H1 (cell line): ENCODE data around the gene MCHR1. TPM values are rescaled to one million over a fixed set of nuclear protein-coding genes. Genes with fewer than 3 reads are reported as not detected.

ENCODE experiments used
- ATF2 ChIP-seq: IDR thresholded peaks from 2 replicates; pipeline ENCODE4 v1.6.1; 2012; ENCODE audit warnings: low read length, inconsistent platforms
- CEBPB ChIP-seq: IDR thresholded peaks from 2 replicates; pipeline ENCODE4 v1.6.1; 2012; ENCODE audit warnings: low read depth, low read length
- JUND ChIP-seq: IDR thresholded peaks from 2 replicates; pipeline ENCODE4 v1.6.1; 2011; ENCODE audit warnings: mild to moderate bottlenecking, improper control_type of control experiment, low read length
- RNF2 ChIP-seq: fragments of 200-900, 300-1000 bp; sonication (generic); IDR thresholded peaks from 2 replicates; pipeline ENCODE4 v1.7.1; 2016; ENCODE audit warnings: borderline replicate concordance, low read depth, mild to moderate bottlenecking, antibody characterized with exemption, low read length; ENCODE audit not compliant: poor library complexity, severe bottlenecking; ENCODE audit errors: missing control alignments
- SP2 ChIP-seq: IDR thresholded peaks from 2 replicates; pipeline ENCODE4 v1.6.1; 2012; ENCODE audit warnings: mild to moderate bottlenecking, low read length, inconsistent platforms
- ZNF274 ChIP-seq: IDR thresholded peaks from 2 replicates; pipeline ENCODE4 v1.7.0; 2012; ENCODE audit warnings: low read length, borderline replicate concordance; ENCODE audit errors: extremely low read depth
- polyA plus RNA-seq, 7 experiments: library from polyadenylated mRNA; depleted of rRNA in 3 of 7; stranded (reverse) in 5 of 7; unstranded in 2 of 7; fragments of >200 nt in 5 of 7; fragments of 200-250 nt in 2 of 7; gene quantifications; 1 replicate in 5 of 7; 2 replicates in 1 of 7; 4 replicates in 1 of 7; pipeline versions ENCODE4 v1.2.1 to v1.2.3, GENCODE V29; 2011 to 2013; ENCODE audit warnings: missing spikeins in 2 of 7, mixed read lengths in 2 of 7
- total RNA-seq: library from RNA; stranded (reverse); fragmentation: NEBNext Ultra II Directional; extraction: Animal tissue kit (Norgen Biotek cat#: 25700); gene quantifications from 2 replicates; pipeline ENCODE4 v1.2.1, GENCODE V29; 2021

Gene MCHR1
- total and polyA plus RNA-seq, 2 of the 8 experiments (the other 6 are each of a cell fraction or from before 2014, with no cell fraction given), result 0.91 to 7.6 TPM

GRCh38 chr22:40703736-40704135 lies 24.5 kb downstream of the MCHR1 start (continued):
- TF ChIP-seq JUND (no peak), CEBPB (no peak), SP2 (no peak), ZNF274 (no peak), ATF2 (no peak), RNF2 (no peak)
- TF ChIP-seq, all 59 proteins: peak for 0
